Uterus (tissue), 2 donors: Measurements from ENCODE around the gene AHDC1.

ENCODE experiments used
- CTCF ChIP-seq, 4 experiments: fragments of 200-600 bp in 2 of 4; fragments of 450-650 bp in 2 of 4; sonication (generic) in 2 of 4; IDR thresholded peaks; one replicate each; pipeline ENCODE4 v1.5.1; 2016 to 2019; ENCODE audit warnings: antibody characterized with exemption in 4 of 4, mild to moderate bottlenecking in 2 of 4, moderate library complexity in 1 of 4
- POLR2A ChIP-seq, 2 donors: fragments of 450-650 bp; IDR thresholded peaks; one replicate each; pipeline ENCODE4 v1.6.1; 2016; ENCODE audit warnings: antibody characterized with exemption in 2 of 2, mild to moderate bottlenecking in 1 of 2, moderate library complexity in 1 of 2

- TF ChIP-seq CTCF (IDR thresholded peaks at IDR 0.05) (peak in 3 of 4 experiments; percentile 5 to 42 (median 34)), POLR2A (IDR thresholded peaks at IDR 0.05) (peak; percentile 22 to 53)
Observed at GRCh38 chr1:27574871-27575831, 28.8 kb downstream of the AHDC1 start.
